Endodermal cell (in vitro differentiated cells): ENCODE measurements around the gene ISOC2. TPM values are rescaled to one million over a fixed set of nuclear protein-coding genes. Genes with fewer than 3 reads are reported as not detected.

Experiments
- DNase-seq: peaks from one replicate; pipeline ENCODE4 v3.0.0-alpha.2; 2017
- H3K27ac ChIP-seq: 2 replicates; pipeline ENCODE4 v1.5.1; 2013; ENCODE audit warnings: mild to moderate bottlenecking, low read depth, low read length, moderate library complexity
- H3K27me3 ChIP-seq: 2 replicates; pipeline ENCODE4 v1.6.1; 2013; ENCODE audit warnings: mild to moderate bottlenecking, low read length, moderate library complexity; ENCODE audit not compliant: insufficient read depth, control insufficient read depth, poor library complexity, severe bottlenecking
- H3K36me3 ChIP-seq: 2 replicates; pipeline ENCODE4 v1.7.0; 2013; ENCODE audit warnings: mild to moderate bottlenecking, low read length, moderate library complexity; ENCODE audit not compliant: control insufficient read depth, insufficient read depth
- H3K4me1 ChIP-seq: one replicate; pipeline ENCODE4 v1.7.0; 2013; ENCODE audit warnings: low read length; ENCODE audit not compliant: control insufficient read depth, insufficient read depth
- H3K4me3 ChIP-seq: 2 replicates; pipeline ENCODE4 v1.5.1; 2013; ENCODE audit warnings: mild to moderate bottlenecking, low read length, moderate library complexity
- H3K9ac ChIP-seq: 2 replicates; pipeline ENCODE4 v1.6.1; 2013; ENCODE audit warnings: mild to moderate bottlenecking, low read length, moderate library complexity; ENCODE audit not compliant: poor library complexity, severe bottlenecking; ENCODE audit errors: extremely low read depth
- H3K9me3 ChIP-seq: 2 replicates; pipeline ENCODE4 v1.6.1; 2013; ENCODE audit warnings: mild to moderate bottlenecking, low read length, moderate library complexity; ENCODE audit not compliant: control insufficient read depth
- H3K27ac Mint-ChIP-seq: 2 replicates; pipeline ENCODE4 v1.8.0; 2020; ENCODE audit warnings: mixed read lengths
- H3K27me3 Mint-ChIP-seq: 2 replicates; pipeline ENCODE4 v1.8.0; 2021; ENCODE audit warnings: mild to moderate bottlenecking, mixed read lengths; ENCODE audit not compliant: insufficient read depth
- H3K36me3 Mint-ChIP-seq: 2 replicates; pipeline ENCODE4 v1.8.0; 2020; ENCODE audit warnings: low read depth, mixed read lengths
- H3K4me1 Mint-ChIP-seq: 2 replicates; pipeline ENCODE4 v1.8.0; 2020; ENCODE audit warnings: mixed read lengths
- H3K4me3 Mint-ChIP-seq: 2 replicates; pipeline ENCODE4 v1.8.0; 2020; ENCODE audit warnings: mild to moderate bottlenecking, moderate library complexity, mixed read lengths
- H3K9me3 Mint-ChIP-seq: 2 replicates; pipeline ENCODE4 v1.8.0; 2020; ENCODE audit warnings: mild to moderate bottlenecking, mixed read lengths
- CTCF ChIP-seq: fragments of 200-600 bp; sonication (generic); conservative IDR thresholded peaks from 2 replicates; pipeline ENCODE4 v1.5.0; 2021; ENCODE audit warnings: antibody characterized with exemption, mild to moderate bottlenecking
- WGBS, 2 experiments: methylation state at CpG; one replicate each; pipeline versions ENCODE4 v1.1.5 to v1.1.7; 2013; ENCODE audit warnings: missing lambda C conversion rate in 2 of 2, mixed read lengths in 1 of 2; ENCODE audit not compliant: insufficient coverage in 1 of 2, insufficient read length in 1 of 2; 5-methylcytosine and 5-hydroxymethylcytosine counted together
- total RNA-seq, 2 donors: library from RNA; stranded (reverse); fragmentation: NEBNext Ultra II Directional in 1 of 2; extraction: Animal tissue kit (Norgen Biotek cat#: 25700) in 1 of 2; gene quantifications; 2 replicates in 1 of 2; 3 replicates in 1 of 2; pipeline ENCODE4 v1.2.1, GENCODE V29; 2021

ISOC2 gene
- total RNA-seq, 2 donors from 2014 or later = 35.9 to 39.2 TPM

GRCh38 chr19:55457683-55458457 lies 3.6 kb downstream of the ISOC2 start:
- DNase-seq = no peak
- no peaks in the 10 kb centered on the region for H3K9me3 Mint-ChIP-seq
- no peaks in the 10 kb centered on the region for H3K36me3 ChIP-seq
- peaks cover 11% of the 10 kb centered on the region for H3K4me1 Mint-ChIP-seq
- no peak overlapping the region for H3K9ac ChIP-seq
- no peak overlapping the region for H3K4me3 ChIP-seq
- no peaks in the 10 kb centered on the region for H3K9me3 ChIP-seq
- no peak overlapping the region for H3K27ac ChIP-seq
- peaks cover 20% of the 10 kb centered on the region for H3K36me3 Mint-ChIP-seq
- no peak for TF ChIP-seq CTCF
- no peak overlapping the region for H3K4me3 Mint-ChIP-seq
- peaks cover 21% of the 10 kb centered on the region for H3K27me3 Mint-ChIP-seq
- H3K27me3 ChIP-seq = peaks cover 7% of the 10 kb centered on the region
- peaks cover 4% of the 10 kb centered on the region for H3K4me1 ChIP-seq
- no peak overlapping the region for H3K27ac Mint-ChIP-seq
- 81 to 85% methylated on average over 12 to 15 of the region's 16 CpGs for WGBS, 2 experiments

GRCh38 chr19:55456347-55456746 lies 5.1 kb downstream of the ISOC2 start:
- Histone ChIP-seq H3K9ac (no peak overlapping the region), H3K4me3 (no peak overlapping the region), H3K36me3 (no peaks in the 10 kb centered on the region), H3K27ac (no peak overlapping the region), H3K4me1 (peaks cover 4% of the 10 kb centered on the region), H3K9me3 (no peaks in the 10 kb centered on the region), H3K27me3 (peaks cover 22% of the 10 kb centered on the region)
- peaks cover 20% of the 10 kb centered on the region for H3K36me3 Mint-ChIP-seq
- DNase-seq = no peak
- no peak overlapping the region for H3K27ac Mint-ChIP-seq
- H3K9me3 Mint-ChIP-seq = no peaks in the 10 kb centered on the region
- H3K27me3 Mint-ChIP-seq = peaks cover 27% of the 10 kb centered on the region
- TF ChIP-seq CTCF = no peak
- H3K4me3 Mint-ChIP-seq = no peak overlapping the region
- WGBS, 2 experiments = 94 to 96% methylated on average over 11 to 14 of the region's 14 CpGs
- H3K4me1 Mint-ChIP-seq = peaks cover 14% of the 10 kb centered on the region

- H3K9me3 ChIP-seq = no peaks in the 10 kb centered on the region
- H3K36me3 ChIP-seq = no peaks in the 10 kb centered on the region
- Mint-ChIP-seq H3K27me3 (peaks cover 31% of the 10 kb centered on the region), H3K36me3 (peaks cover 20% of the 10 kb centered on the region), H3K9me3 (no peaks in the 10 kb centered on the region), H3K27ac (no peak overlapping the region), H3K4me1 (peaks cover 12% of the 10 kb centered on the region), H3K4me3 (no peak overlapping the region)
- no peak overlapping the region for H3K9ac ChIP-seq
- no peak for DNase-seq
- H3K4me3 ChIP-seq = no peak overlapping the region
- no peak overlapping the region for H3K27ac ChIP-seq
- no peak for TF ChIP-seq CTCF
- peaks cover 28% of the 10 kb centered on the region for H3K27me3 ChIP-seq
- WGBS, 2 experiments = 80 to 93% methylated on average over 1 to 11 of the region's 11 CpGs
- H3K4me1 ChIP-seq = peaks cover 4% of the 10 kb centered on the region
Measured at GRCh38 chr19:55455576-55456235, 5.7 kb downstream of the ISOC2 start.
